22Rv1 (cell line): ENCODE measurements around the gene NEFH.

ENCODE experiments used
- CTCF ChIP-seq: fragments of 450-650 bp; IDR thresholded peaks from 2 replicates; pipeline ENCODE4 v1.5.1; 2017; ENCODE audit warnings: mild to moderate bottlenecking
- ZFX ChIP-seq: fragments of 450-650 bp; IDR thresholded peaks from 2 replicates; pipeline ENCODE4 v1.6.1; 2017; ENCODE audit warnings: antibody characterized with exemption, borderline replicate concordance

GRCh38 chr22:29442976-29443375, 37.0 kb upstream of the NEFH start:
- TF ChIP-seq CTCF (no peak), ZFX (no peak)
